ENCODE measurements around the gene WHRN.

GRCh38 chr9:114462791-114463190, 42.5 kb downstream of the WHRN start:
- TF ChIP-seq FOXK2 (IDR thresholded peaks at IDR 0.05) = no peak
- TF ChIP-seq ZNF384 (IDR thresholded peaks at IDR 0.05) = no peak
- TF ChIP-seq ARNT (IDR thresholded peaks at IDR 0.05) = no peak
- TF ChIP-seq FOXA1 (IDR thresholded peaks at IDR 0.05) = no peak
- no peak for TF ChIP-seq ELF4 (IDR thresholded peaks at IDR 0.05)
- TF ChIP-seq SUZ12 (IDR thresholded peaks at IDR 0.05) = no peak
- TF ChIP-seq FOXM1 (IDR thresholded peaks at IDR 0.05; ENCODE audit: borderline replicate concordance) = no peak
- TF ChIP-seq TARDBP (IDR thresholded peaks at IDR 0.05) = no peak
- TF ChIP-seq CTBP1 (IDR thresholded peaks at IDR 0.05; ENCODE audit: borderline replicate concordance) = no peak
- no peak for TF ChIP-seq HDGF (IDR thresholded peaks at IDR 0.05; ENCODE audit: borderline replicate concordance)

All from HEK293T (cell line).